Glutamatergic neuron (in vitro differentiated cells): Measurements from ENCODE around the gene CAMSAP2. TPM values are rescaled to one million over a fixed set of nuclear protein-coding genes. Genes with fewer than 3 reads are reported as not detected.

Experiments
- DNase-seq: peaks from one replicate; pipeline ENCODE4 v3.0.0; 2022
- H3K27ac Mint-ChIP-seq: one replicate; pipeline ENCODE4 v1.8.0; 2020; ENCODE audit warnings: mild to moderate bottlenecking, mixed read lengths, inconsistent platforms; ENCODE audit not compliant: unreplicated experiment
- H3K27me3 Mint-ChIP-seq: one replicate; pipeline ENCODE4 v1.8.0; 2020; ENCODE audit warnings: mild to moderate bottlenecking, moderate library complexity, mixed read lengths, inconsistent platforms; ENCODE audit not compliant: unreplicated experiment
- H3K36me3 Mint-ChIP-seq: one replicate; pipeline ENCODE4 v1.8.0; 2020; ENCODE audit warnings: mild to moderate bottlenecking, mixed read lengths, inconsistent platforms; ENCODE audit not compliant: unreplicated experiment
- H3K4me1 Mint-ChIP-seq: one replicate; pipeline ENCODE4 v1.8.0; 2020; ENCODE audit warnings: mild to moderate bottlenecking, low read depth, mixed read lengths, inconsistent platforms; ENCODE audit not compliant: unreplicated experiment
- H3K4me3 Mint-ChIP-seq: one replicate; pipeline ENCODE4 v1.8.0; 2020; ENCODE audit warnings: mild to moderate bottlenecking, mixed read lengths, inconsistent platforms; ENCODE audit not compliant: unreplicated experiment
- H3K9me3 Mint-ChIP-seq: one replicate; pipeline ENCODE4 v1.8.0; 2020; ENCODE audit warnings: mild to moderate bottlenecking, moderate library complexity, mixed read lengths, inconsistent platforms; ENCODE audit not compliant: unreplicated experiment
- CTCF ChIP-seq: fragments of 200-600 bp; sonication (generic); IDR thresholded peaks from one replicate; pipeline ENCODE4 v1.5.0; 2021; ENCODE audit not compliant: partially characterized antibody, unreplicated experiment
- total RNA-seq: library from RNA; stranded (reverse); fragmentation: NEBNext Ultra II Directional; extraction: Animal tissue kit (Norgen Biotek cat#: 25700); gene quantifications from one replicate; pipeline ENCODE4 v1.2.1, GENCODE V29; 2021; ENCODE audit not compliant: unreplicated experiment

CAMSAP2 gene
- total RNA-seq, 1 donor from 2014 or later: 51.1 TPM

GRCh38 chr1:200877839-200878551, 139.3 kb downstream of the CAMSAP2 start:
- TF ChIP-seq CTCF: no peak
- no peak overlapping the region for H3K27ac Mint-ChIP-seq
- H3K27me3 Mint-ChIP-seq: peaks cover 6% of the 10 kb centered on the region
- no peaks in the 10 kb centered on the region for H3K9me3 Mint-ChIP-seq
- no peak for DNase-seq
- no peaks in the 10 kb centered on the region for H3K36me3 Mint-ChIP-seq
- no peak overlapping the region for H3K4me3 Mint-ChIP-seq
- no peaks in the 10 kb centered on the region for H3K4me1 Mint-ChIP-seq

- TF ChIP-seq CTCF: no peak
- no peak overlapping the region for H3K27ac Mint-ChIP-seq
- H3K9me3 Mint-ChIP-seq: no peaks in the 10 kb centered on the region
- H3K36me3 Mint-ChIP-seq: no peaks in the 10 kb centered on the region
- DNase-seq: no peak
- no peak overlapping the region for H3K4me3 Mint-ChIP-seq
- no peaks in the 10 kb centered on the region for H3K27me3 Mint-ChIP-seq
- H3K4me1 Mint-ChIP-seq: no peaks in the 10 kb centered on the region
Measured at GRCh38 chr1:200880212-200880611, 141.5 kb downstream of the CAMSAP2 start.

- Mint-ChIP-seq H3K27ac (no peak overlapping the region), H3K9me3 (no peaks in the 10 kb centered on the region), H3K4me1 (peaks cover 3% of the 10 kb centered on the region), H3K36me3 (no peaks in the 10 kb centered on the region), H3K27me3 (peaks cover 3% of the 10 kb centered on the region), H3K4me3 (no peak overlapping the region)
- DNase-seq: no peak
- no peak for TF ChIP-seq CTCF
Measured at GRCh38 chr1:200883118-200883517, 144.4 kb downstream of the CAMSAP2 start.

- Mint-ChIP-seq H3K27ac (no peak overlapping the region), H3K4me3 (no peak overlapping the region), H3K4me1 (peaks cover 3% of the 10 kb centered on the region), H3K9me3 (no peaks in the 10 kb centered on the region), H3K27me3 (peaks cover 3% of the 10 kb centered on the region), H3K36me3 (no peaks in the 10 kb centered on the region)
- TF ChIP-seq CTCF: no peak
- DNase-seq: no peak
Measured at GRCh38 chr1:200885623-200886402, 147.1 kb downstream of the CAMSAP2 start.

GRCh38 chr1:200886594-200886993, 147.9 kb downstream of the CAMSAP2 start:
- H3K27me3 Mint-ChIP-seq: peaks cover 3% of the 10 kb centered on the region
- peaks cover 3% of the 10 kb centered on the region for H3K4me1 Mint-ChIP-seq
- no peak for DNase-seq
- no peak overlapping the region for H3K27ac Mint-ChIP-seq
- H3K36me3 Mint-ChIP-seq: no peaks in the 10 kb centered on the region
- TF ChIP-seq CTCF: no peak
- H3K4me3 Mint-ChIP-seq: no peak overlapping the region
- no peaks in the 10 kb centered on the region for H3K9me3 Mint-ChIP-seq
